HG03103 (cell line): Measurements from ENCODE around the gene CCZ1.
"Not testable (repeated sequence)": the region's sequence is repeated elsewhere in the genome, so short reads cannot be mapped to it uniquely, and the experiment has no call there.

Experiments
- ATAC-seq: cut with Tn5 transposase; IDR thresholded peaks from one replicate; pipeline ENCODE4 v1.9.1; 2021; ENCODE audit warnings: low read depth; ENCODE audit not compliant: unreplicated experiment

Gene CCZ1

DNA sequence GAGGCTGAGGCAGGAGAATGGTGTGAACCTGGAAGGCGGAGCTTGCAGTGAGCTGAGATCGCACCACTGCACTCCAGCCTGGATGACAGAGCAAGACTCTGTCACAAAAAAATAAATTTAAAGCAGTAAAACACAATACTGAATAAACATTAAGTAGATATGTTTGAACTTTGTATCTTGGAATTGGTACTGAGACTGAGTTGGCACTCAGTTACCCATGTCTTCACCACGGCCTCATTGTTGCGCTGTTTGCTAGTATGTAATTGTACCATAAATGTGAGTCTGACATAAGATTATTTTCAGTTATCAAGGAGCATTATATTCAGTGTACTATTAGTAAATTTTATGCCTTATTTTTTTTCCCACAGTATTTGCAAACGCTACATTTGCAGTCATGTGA lies 6.2 kb downstream of the CCZ1 start:
- not testable (repeated sequence) for ATAC-seq

DNA sequence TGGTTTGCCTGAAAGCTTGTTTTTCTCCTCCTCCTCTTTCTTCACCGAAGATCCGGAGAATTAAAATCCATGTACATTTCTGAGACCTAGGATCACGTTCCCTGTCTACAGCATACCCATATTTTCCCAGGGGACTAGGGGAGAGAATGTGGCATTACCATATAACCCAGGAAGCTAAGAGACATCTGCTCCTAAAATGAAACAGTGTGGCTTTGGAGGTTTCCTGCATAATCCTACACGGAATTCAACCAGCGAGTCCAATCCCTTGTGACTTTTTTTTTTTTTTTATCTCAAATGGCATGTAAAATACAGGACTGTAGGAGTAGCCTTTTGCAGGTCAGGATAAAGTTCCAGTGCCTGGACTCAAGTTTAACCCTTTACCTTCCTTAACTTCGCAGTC lies 10.3 kb downstream of the CCZ1 start:
- ATAC-seq: not testable (repeated sequence)

DNA sequence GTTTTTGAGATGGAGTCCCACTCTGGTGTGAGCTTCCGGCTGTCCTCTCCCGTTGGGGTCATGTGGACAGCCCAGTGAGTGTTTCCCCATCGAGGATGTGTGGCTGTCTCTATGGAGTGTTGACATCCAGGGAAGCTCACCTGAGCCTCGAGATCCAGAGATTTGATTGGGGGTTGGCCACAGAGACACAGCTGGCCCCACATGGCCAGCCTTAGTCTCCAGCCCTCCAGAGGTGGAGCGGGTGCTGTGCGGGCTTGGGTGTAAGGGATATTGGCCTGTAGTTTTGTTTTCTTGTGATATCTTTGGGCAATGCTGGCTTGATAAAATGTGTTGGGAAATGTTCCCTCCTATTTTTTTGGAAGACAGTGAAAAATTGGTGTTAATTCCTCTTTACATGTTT lies 18.0 kb downstream of the CCZ1 start:
- ATAC-seq: not testable (repeated sequence)

DNA sequence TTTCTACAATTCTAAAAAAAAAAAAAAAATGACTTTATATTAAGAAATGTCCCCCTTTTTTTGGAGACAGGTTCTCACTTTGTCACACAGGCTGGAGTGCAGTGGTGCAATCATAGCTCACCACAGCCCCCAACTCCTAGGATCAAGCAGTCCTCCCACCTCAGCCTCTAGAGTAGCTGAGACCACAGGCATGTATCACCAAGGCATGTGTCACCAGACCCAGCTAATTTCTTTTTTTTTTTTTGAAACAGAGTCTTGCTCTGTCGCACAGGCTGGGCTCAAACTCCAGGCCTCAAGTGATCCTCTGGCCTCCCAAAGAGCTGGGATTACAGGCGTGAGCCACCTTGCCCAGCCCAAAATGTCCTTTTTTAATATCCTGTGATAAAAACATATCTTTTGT lies 25.6 kb downstream of the CCZ1 start:
- ATAC-seq: not testable (repeated sequence)

DNA sequence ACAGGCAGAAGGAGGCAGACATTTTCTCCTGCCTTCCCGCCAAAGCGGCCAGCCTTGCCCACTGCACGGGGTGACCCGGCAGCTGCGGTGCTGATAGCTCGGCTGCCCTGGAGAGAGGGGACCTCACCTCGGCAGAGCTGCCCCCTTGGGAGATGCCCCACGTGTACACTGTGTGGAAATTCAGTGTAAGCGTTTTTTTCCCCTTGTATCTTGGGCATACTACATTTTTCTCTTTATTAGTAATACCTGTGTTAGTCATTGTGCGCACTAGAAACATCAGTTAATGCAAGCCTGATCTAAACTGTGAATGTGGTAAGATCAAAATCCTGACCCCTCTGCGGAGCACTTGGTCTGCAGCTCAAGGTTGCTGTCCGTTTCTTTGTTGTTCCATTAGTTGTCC lies 26.1 kb downstream of the CCZ1 start:
- ATAC-seq: not testable (repeated sequence)

DNA sequence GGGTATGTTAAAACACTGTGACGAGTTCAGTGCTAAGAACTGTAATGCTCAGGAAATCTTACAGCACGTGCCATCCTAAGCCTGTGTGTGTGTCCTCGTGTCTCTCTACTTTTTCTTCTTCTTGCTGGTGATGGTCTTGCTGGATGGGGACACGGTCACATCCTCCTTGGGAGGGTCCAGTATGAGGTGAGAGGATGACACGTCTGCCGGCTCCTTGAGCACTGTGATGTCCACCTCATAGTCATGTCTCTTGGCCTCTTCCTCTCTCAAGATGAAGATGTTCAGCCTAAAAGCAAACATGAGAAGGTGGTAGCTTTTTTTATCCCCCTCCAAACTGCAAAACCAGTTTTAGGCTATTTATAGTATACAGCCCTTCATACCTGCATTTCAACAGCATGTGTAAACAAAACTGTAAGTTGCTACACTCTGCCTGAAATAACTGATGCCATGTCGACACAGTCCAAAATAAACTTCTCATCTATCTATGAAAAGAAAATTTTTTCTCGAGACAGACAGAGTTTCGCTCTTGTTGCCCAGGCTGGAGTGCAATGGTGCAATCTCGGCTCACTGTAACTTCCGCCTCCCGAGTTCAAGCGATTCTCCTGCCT lies 27.8 kb downstream of the CCZ1 start:
- ATAC-seq: not testable (repeated sequence)

DNA sequence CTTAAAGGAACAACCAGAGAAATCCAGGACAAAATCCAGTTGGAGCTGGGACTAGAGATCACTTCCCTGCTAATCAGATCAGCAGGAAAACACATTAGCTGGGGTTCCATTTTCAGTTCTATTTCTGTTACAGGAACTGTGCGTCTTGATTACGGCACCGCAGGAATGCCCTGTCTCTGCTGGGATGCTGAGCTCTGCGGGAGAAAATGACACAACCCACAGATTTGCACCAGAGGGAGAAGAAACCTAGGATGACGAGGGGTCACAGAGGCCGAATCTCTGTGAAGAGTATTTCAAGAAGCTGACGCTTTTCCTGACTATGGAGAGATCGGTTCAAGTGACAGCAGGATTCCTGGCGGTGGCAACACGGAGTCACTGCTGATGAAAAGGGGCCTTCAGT lies 31.8 kb downstream of the CCZ1 start:
- not testable (repeated sequence) for ATAC-seq

DNA sequence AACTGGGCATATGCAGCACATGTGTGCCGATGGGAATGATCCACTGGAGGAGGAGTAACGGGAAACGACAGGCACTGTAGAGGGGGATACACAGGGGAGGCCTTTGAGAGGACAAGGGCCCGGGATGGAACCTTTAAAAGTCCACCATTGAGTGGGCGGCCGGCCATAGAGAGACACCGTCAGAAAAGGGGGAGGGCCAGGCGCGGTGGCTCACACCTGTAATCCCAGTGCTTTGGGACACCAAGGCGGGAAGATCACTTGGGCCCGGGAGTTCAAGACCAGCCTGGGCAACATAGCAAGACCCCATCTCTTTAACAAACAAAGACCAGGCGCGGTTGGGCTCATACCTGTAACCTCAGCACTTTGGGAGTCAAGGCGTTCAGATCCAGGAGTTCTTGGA lies 32.7 kb downstream of the CCZ1 start:
- not testable (repeated sequence) for ATAC-seq

DNA sequence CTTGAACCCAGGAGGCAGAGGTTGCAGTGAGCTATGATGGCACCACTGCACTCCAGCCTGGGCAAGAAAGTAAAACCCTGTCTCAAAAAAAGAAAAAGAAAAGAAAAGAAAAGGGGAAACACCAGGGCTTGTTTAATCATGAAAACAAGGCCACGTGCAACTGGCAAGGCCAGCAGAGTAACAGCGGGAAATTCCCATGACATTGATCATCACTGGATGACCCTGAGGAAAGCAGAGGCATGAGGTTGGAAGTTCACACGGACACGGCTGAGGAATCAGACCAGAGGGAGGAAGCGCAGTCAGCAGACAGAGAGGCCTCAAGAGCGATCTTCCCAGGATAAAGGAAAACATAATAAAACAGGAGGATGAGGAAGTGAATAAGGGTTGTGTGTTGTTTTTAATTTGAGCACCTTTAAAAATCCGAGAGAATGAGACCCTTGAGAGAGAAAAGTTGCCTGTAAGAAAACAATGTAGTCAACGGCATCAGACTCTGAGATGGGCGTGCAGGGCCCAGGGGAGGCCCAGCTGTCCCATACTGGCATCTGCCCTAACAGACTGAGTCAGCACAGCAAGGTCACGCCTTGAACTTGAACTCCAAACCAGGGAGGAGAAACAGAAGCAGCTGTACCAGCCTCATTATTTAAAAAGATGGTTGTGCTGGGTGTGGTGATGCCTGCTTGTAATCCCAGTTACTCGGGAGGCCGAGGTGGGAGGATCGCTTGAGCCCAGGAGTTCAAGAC lies 33.5 kb downstream of the CCZ1 start:
- ATAC-seq: not testable (repeated sequence)

DNA sequence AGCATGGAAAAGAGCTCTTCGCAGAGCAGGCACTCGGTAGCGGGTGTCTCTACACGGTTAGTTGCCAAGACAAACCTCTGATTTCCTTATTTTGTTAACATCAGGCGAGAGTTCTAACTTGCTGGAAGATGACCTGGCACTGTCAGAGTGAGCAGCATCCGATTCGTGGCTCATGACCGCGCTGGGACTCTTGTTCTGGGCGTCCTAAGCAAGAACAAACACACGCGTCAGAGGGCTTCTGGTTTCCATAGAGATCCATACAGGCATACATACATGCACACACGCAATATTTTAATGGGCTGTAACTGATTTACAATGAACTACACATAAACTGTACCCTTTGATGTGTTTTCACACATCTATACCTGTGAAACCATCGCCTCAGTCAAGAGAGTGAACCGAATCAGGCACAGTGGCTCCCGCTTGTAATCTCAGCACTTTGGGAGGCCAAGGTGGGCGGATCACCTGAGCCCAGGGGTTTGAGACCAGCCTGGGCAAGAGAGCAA lies 36.5 kb downstream of the CCZ1 start:
- not testable (repeated sequence) for ATAC-seq

DNA sequence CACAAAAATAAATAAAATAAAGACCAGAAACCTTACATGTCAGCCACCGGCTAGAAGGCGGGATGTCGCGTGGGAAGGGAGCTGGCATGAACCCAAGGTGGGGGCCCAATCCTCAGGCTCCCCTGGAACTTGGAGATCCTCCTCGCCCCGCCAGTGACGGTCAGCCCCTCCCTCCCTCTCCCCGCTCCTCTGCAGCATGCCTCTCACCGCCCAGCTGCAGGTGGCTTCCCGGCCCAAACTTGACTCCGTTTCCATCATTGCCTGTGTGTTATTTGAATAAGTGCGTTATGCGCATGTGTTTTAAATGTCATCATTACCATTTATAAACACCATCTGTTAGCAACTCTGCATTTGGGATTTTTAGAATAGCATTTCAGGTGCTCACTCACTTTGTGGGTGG lies 64.7 kb downstream of the CCZ1 start:
- ATAC-seq: not testable (repeated sequence)

DNA sequence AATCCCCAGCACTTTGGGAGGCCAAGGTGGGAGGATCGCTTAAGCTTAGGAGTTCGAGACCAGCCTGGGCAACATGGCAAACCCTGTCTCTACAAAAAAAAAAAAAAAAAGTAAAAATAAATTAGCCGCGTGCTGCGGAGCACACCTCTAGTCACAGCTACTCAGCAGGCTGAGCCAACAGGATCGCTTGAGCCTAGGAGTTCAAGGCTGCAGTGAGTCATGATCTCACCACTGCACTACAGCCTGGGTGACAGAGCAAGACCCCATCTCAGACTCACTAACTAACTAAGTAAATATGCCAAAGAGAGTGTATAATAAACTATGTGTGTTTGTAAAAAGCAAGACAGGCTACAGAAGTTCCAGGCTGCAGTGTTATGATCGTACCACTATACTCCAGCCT lies 65.3 kb downstream of the CCZ1 start:
- ATAC-seq: not testable (repeated sequence)

DNA sequence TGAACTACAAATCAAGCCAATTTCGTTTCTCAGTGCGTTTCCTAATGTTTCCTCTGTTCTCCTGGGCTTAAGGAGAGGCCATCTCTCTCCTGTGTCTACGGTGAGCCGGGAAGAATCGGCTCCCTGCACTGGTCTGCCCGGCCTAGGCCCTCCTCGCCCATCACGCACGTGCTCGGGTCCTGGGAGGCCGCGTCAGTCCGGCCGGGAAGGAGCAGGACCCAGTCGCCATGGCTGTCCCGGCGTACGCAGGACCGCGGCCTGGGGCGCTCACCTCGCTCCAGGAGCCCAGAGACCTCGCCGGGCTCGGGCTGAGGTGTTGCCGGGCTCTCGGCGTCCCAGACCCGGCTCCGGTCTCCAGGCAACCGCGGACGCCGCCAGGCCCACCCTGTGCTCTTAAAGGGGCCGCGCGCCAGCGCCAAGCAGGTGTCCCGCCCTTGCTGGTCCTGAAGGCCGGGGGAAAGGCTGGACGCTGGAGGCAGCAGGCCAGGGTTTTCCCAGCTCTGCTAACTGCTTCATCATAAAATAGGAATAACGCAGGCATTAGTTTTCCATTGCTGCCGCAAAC lies 71.9 kb downstream of the CCZ1 start, which contains the start of gene RSPH10B:
Gene RSPH10B, minus strand, starts transcription at position 343 of the 565 bp plus-strand sequence. CDS start 3,573 bp downstream, outside the sequence.
- ATAC-seq: not testable (repeated sequence)

DNA sequence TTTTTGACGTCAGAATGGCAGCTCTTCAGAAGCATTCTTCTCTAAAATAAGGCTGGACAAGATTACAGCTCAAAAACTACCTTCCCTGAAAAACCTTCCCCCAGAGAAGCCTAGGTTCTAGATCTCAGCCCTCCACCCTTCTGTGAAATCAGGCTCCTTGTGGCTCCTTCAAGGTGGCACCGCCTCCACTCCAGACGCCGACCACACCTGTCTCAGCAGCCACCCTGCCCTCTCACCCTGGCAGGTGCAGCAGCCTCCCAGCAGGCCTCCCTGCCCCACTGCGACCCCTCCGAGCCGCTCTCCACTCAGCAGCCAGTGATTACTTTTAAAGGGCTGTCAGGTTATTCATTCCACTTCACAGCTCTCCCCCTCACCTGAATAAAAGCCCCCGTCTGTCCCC lies 75.0 kb downstream of the CCZ1 start:
- ATAC-seq: not testable (repeated sequence)
